Measurements from ENCODE around the gene ROBO2.

The ROBO2 gene

DNA sequence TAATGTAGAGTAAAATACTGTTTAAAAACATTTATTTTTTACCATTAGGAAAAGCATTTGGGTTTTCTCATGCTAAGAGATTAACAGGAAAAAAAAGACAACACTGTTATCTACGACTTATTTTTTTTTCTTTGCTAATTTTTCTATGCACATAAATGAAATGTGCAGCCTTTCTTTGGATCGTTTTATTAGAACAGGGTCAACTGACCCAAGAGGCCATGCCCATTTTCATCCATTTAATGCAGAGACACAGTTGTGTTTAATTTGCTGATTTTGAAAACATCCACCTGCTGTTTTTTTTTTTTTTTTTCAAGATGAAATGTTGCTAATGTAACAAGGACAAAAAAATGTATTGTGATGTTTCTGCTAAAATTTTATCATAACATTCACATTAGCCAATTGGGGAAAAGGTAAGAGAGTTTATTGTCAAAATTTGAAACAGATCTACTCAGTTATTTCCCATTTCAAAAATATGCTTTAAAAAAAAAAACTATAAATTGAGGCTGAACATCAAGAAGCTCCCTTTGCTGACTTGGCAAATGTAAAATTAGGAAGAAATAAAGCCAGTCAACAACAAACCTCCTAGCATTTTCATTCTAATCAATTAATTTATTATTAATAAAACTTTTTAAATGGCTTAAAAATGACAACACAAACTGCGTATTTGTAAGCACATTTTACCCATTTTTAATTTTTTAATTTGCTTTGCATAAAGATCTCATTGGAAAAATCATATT, 485.2 kb downstream of the ROBO2 start:
- no peak for DNase-seq

DNA sequence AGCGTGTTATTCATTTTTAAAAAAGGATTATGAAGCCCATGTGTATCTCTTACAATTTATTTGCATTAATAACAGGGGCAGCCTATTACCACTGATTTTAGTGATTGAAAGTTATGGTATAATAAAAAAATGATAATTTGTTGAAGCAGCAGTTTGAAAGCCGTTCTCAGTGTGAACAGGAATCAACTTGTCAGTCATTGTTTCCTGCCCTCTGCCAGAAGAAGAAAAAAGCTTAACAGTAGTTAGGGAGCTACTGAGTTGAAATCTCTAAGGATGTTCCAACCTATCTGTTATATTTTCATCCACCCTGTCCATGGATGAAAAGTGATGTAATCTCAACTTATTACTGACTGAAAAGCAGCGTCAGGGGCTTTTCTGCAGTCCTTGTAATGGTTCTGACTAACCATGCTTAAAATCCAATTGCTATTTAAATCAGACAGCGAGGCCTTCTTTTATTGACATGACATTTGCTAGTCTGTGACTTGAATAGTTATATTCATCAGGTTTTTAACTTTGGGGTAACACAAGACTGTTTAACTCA, 486.7 kb downstream of the ROBO2 start:
- no peak for DNase-seq

GRCh38 chr3:77529522-77529921, 489.6 kb downstream of the ROBO2 start:
- DNase-seq = no peak

GRCh38 chr3:77530870-77531269, 491.0 kb downstream of the ROBO2 start:
- no peak for DNase-seq

GRCh38 chr3:77535116-77535515, 495.2 kb downstream of the ROBO2 start:
- no peak for DNase-seq

DNA sequence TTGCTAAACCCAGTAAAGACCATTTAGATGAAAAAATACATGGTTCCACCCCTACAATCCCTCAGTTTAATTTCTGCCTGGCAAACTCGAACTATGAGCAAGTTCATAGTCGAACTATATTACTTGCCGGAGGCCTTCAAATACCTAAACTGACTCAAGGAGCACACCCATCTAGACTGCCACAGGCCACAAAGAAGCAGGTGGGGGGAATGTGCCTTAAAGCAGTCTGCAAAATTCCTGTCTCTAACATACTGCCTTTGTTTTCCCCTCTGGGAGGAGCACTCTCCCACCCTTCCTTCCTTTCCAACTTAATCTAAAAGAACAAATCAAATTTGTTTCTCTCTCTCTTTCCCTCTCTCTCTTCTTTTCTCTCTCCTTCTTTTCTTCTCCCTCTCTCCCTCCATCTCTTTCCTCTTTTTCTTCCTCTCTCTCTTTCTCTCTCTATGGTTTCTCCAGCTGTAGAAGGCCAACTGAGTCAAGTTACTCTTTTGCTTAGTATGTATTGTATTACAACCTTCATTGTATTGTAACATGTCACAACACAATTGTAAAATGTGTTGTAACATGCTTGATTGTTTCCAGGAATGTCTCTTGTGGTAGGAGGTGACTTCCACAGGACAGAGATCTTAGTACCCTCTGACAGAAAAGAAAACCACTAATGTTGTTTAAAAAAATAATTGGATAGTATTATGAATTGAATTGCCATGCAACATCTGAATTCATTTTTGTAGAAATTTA, 496.3 kb downstream of the ROBO2 start:
- DNase-seq = no peak

GRCh38 chr3:77539014-77539413, 499.1 kb downstream of the ROBO2 start:
- DNase-seq = no peak

GRCh38 chr3:77539677-77540076, 499.8 kb downstream of the ROBO2 start:
- no peak for DNase-seq

- DNase-seq = no peak
Observed at GRCh38 chr3:77541203-77541922, 501.5 kb downstream of the ROBO2 start.

DNA sequence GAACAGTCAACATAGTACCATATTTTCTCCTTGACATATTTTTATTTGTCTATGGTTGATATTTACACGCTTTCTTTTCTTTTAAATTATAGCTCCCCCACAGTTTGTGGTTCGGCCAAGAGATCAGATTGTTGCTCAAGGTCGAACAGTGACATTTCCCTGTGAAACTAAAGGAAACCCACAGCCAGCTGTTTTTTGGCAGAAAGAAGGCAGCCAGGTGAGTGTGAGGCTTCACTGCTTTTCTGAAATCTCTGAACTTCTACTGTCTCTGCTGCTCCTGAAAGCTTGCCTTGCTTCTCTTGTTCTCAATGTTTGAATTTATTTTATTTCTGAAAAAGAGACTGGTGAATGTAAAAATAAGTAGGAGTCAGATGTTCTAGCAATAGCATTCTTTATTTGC, 506.3 kb downstream of the ROBO2 start:
- DNase-seq = no peak

GRCh38 chr3:77549034-77549433, 509.1 kb downstream of the ROBO2 start:
- no peak for DNase-seq

DNA sequence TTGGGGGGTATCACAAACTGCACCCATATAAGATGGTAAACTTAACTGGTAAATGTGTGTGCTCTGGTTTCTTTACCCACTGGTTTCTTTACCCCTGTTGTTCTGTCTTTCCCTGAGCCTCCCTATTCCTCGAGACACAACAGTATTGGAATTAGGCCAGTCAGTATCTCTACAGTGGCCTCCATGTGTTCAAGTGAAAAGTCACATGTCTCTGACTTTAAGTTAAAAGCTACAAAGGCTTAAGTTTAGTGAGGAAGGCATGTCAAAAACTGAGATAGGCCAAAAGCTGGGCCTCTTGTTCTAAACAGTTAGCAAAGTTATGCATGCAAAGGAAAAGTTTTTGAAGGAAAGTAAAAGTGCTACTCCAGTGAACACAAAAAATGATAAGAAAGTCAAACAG, 513.3 kb downstream of the ROBO2 start:
- DNase-seq = no peak

GRCh38 chr3:77562089-77562488, 522.2 kb downstream of the ROBO2 start:
- no peak for DNase-seq

- no peak for DNase-seq
Observed at GRCh38 chr3:77563012-77563411, 523.1 kb downstream of the ROBO2 start.

- no peak for DNase-seq
Observed at GRCh38 chr3:77566055-77566454, 526.2 kb downstream of the ROBO2 start.

GRCh38 chr3:77571971-77572715, 532.2 kb downstream of the ROBO2 start:
- no peak for DNase-seq

GRCh38 chr3:77577264-77577663, 537.4 kb downstream of the ROBO2 start:
- no peak for DNase-seq

GRCh38 chr3:77586216-77586615, 546.3 kb downstream of the ROBO2 start:
- DNase-seq = no peak

DNA sequence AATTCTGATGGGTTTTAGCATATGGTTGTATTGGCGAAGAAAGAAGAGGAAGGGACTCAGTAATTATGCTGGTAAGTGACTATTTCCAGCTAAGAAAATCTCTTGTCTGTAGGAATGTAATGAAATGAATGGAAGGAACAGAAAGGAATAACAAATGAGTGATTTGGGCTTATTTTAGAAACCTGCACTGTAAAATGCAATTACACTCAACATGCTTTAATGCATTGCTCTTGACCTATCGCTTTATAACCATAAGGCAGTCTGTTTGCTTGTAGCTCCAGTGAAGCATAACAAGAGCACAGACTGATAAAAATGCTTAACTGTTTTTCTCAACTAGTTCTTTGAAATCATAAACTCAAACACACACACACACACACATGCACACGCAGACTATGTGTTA, 549.0 kb downstream of the ROBO2 start:
- DNase-seq = no peak

DNA sequence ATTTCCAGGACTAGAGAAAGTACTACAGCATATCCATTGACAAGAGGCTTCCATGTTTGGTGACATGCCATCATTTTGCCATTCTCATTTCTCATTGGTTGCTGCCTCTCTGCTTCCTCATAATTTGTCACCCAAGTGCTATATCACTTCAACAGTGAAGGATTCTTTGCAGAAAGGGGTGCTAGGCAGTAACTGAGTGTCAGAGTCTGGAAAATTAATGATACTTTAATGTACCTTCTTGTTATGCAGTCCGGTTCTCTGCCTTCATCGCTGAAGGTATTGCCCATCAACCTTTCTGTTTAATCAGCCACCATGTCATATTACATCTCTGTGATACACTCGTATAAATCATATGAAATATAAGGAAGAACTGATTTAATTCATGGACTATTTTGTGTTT, 550.3 kb downstream of the ROBO2 start:
- no peak for DNase-seq

GRCh38 chr3:77595371-77595870, 555.5 kb downstream of the ROBO2 start:
- DNase-seq = no peak

GRCh38 chr3:77599948-77600347, 560.0 kb downstream of the ROBO2 start:
- no peak for DNase-seq

Measured in KG1 (cell line).